Endothelial cell of umbilical vein (primary cell): ENCODE results near the gene STMN1. TPM values are rescaled to one million over a fixed set of nuclear protein-coding genes. Genes with fewer than 3 reads are reported as not detected.

Experiments used
- BruUV-seq: library from RNA; stranded (reverse); fragments of 400-500 nt; replicated peaks from 2 replicates; lab custom pipeline; 2021; lab: Mats Ljungman, UMichigan
- CTCF ChIA-PET: fragments of 300-600, 350-600 bp; sonication (Branson Sonifier 250); formaldehyde crosslinking; loops from one replicate; lab custom pipeline; 2021; ENCODE audit warnings: antibody characterized with exemption, inconsistent platforms; lab: Charles Lee
- POLR2A ChIA-PET: fragments of 300-600, 350-600 bp; sonication (Branson Sonifier 250); formaldehyde crosslinking; loops from one replicate; lab custom pipeline; 2021; ENCODE audit warnings: antibody characterized with exemption, inconsistent platforms; lab: Charles Lee
- DNase-seq: peaks from one replicate; pipeline ENCODE4 v3.0.0-alpha.2; 2011; ENCODE audit warnings: low read depth, low spot score
- FAIRE-seq: peaks from 2 replicates; lab custom pipeline; 2011; peaks lifted over from hg19 to GRCh38; lab: Jason Lieb, UNC
- H2AFZ ChIP-seq: 2 replicates; pipeline ENCODE4 v1.6.0; 2012; ENCODE audit warnings: low read depth, low read length, control low read depth, inconsistent platforms
- H3K27ac ChIP-seq: 2 replicates; pipeline ENCODE4 v1.5.1; 2011; ENCODE audit warnings: low read depth, mild to moderate bottlenecking, control low read depth, low read length, moderate library complexity; ENCODE audit not compliant: insufficient read depth
- H3K27me3 ChIP-seq, 2 experiments: 2 replicates each; pipeline versions ENCODE4 v1.6.0 to v1.6.1; 2011; ENCODE audit warnings: low read length in 2 of 2, mixed read lengths in 1 of 2; ENCODE audit not compliant: control insufficient read depth in 2 of 2, insufficient read depth in 2 of 2
- H3K36me3 ChIP-seq, 2 experiments: 2 replicates in 1 of 2; 3 replicates in 1 of 2; pipeline ENCODE4 v1.5.1; 2011; ENCODE audit warnings: low read length in 2 of 2, mild to moderate bottlenecking in 1 of 2, moderate library complexity in 1 of 2; ENCODE audit not compliant: control insufficient read depth in 2 of 2, insufficient read depth in 2 of 2; ENCODE audit errors: extremely low read depth in 1 of 2
- H3K4me1 ChIP-seq: 3 replicates; pipeline ENCODE4 v1.5.1; 2011; ENCODE audit warnings: mild to moderate bottlenecking, low read length; ENCODE audit not compliant: control insufficient read depth, insufficient read depth; ENCODE audit errors: extremely low read depth
- H3K4me2 ChIP-seq: 2 replicates; pipeline ENCODE4 v1.6.1; 2011; ENCODE audit warnings: low read length, control low read depth, mixed read lengths; ENCODE audit not compliant: insufficient read depth
- H3K4me3 ChIP-seq, 3 experiments: fragments of 200-600 bp in 1 of 3; sonication (generic), shearing (Covaris generic) in 1 of 3; replicated peaks in 1 of 3; 2 replicates each; pipeline ENCODE4 v1.5.1; 2011 to 2016; ENCODE audit warnings: control low read depth in 3 of 3, low read length in 3 of 3, mild to moderate bottlenecking in 2 of 3, inconsistent platforms in 1 of 3, low read depth in 1 of 3, moderate library complexity in 1 of 3; ENCODE audit not compliant: insufficient read depth in 1 of 3
- H3K79me2 ChIP-seq: 2 replicates; pipeline ENCODE4 v1.6.0; 2012; ENCODE audit warnings: low read length, inconsistent platforms; ENCODE audit not compliant: control insufficient read depth, insufficient read depth
- H3K9ac ChIP-seq: replicated peaks from 2 replicates; pipeline ENCODE3; 2011; ENCODE audit warnings: low read length, control low read depth; ENCODE audit not compliant: insufficient read depth; ENCODE audit errors: extremely low read depth
- H3K9me1 ChIP-seq: replicated peaks from 3 replicates; pipeline ENCODE4 v1.6.0; 2011; ENCODE audit warnings: mild to moderate bottlenecking, low read length; ENCODE audit not compliant: control insufficient read depth, insufficient read depth; ENCODE audit errors: extremely low read depth
- H3K9me3 ChIP-seq: replicated peaks from 2 replicates; pipeline ENCODE4 v1.5.1; 2012; ENCODE audit warnings: low read length, inconsistent platforms; ENCODE audit not compliant: control insufficient read depth, insufficient read depth
- H4K20me1 ChIP-seq: replicated peaks from 2 replicates; pipeline ENCODE3; 2011; ENCODE audit warnings: mild to moderate bottlenecking, low read length; ENCODE audit not compliant: control insufficient read depth, insufficient read depth; ENCODE audit errors: extremely low read depth
- CTCF ChIP-seq, 2 donors: IDR thresholded peaks; 1 replicate in 1 of 2; 2 replicates in 1 of 2; pipeline ENCODE4 v1.5.1; 2011; ENCODE audit warnings: low read length in 2 of 2, mild to moderate bottlenecking in 2 of 2, moderate library complexity in 2 of 2, control low read depth in 1 of 2, inconsistent platforms in 1 of 2, low read depth in 1 of 2; ENCODE audit not compliant: insufficient read depth in 1 of 2; ENCODE audit errors: extremely low read depth in 1 of 2
- FOS ChIP-seq: IDR thresholded peaks from 2 replicates; pipeline ENCODE4 v1.6.1; 2011; ENCODE audit warnings: mild to moderate bottlenecking, low read length, moderate library complexity, borderline replicate concordance; ENCODE audit not compliant: insufficient read depth
- GATA2 ChIP-seq: IDR thresholded peaks from 2 replicates; pipeline ENCODE4 v1.7.0; 2011; ENCODE audit warnings: low read depth, mild to moderate bottlenecking, moderate library complexity, mixed read lengths, low read length; ENCODE audit not compliant: insufficient read length, insufficient read depth
- JUN ChIP-seq: IDR thresholded peaks from 2 replicates; pipeline ENCODE4 v1.6.1; 2011; ENCODE audit warnings: borderline replicate concordance, low read depth; ENCODE audit not compliant: insufficient read length, insufficient read depth
- MAX ChIP-seq: IDR thresholded peaks from 2 replicates; pipeline ENCODE4 v1.6.1; 2011; ENCODE audit not compliant: insufficient read depth, insufficient read length
- MYC ChIP-seq: IDR thresholded peaks from one replicate; pipeline ENCODE4 v1.6.1; 2011; ENCODE audit warnings: mild to moderate bottlenecking, low read depth, low read length
- POLR2A ChIP-seq: IDR thresholded peaks from 2 replicates; pipeline ENCODE4 v1.6.1; 2012; ENCODE audit warnings: low read depth, mild to moderate bottlenecking, control low read depth, low read length
- dilution Hi-C: fragments of 300-500 bp; cut with MboI; formaldehyde crosslinking; loops from one replicate; pipeline ENCODE4 v1.15.0; 2019; ENCODE audit warnings: low sequenced_read_pairs; ENCODE audit not compliant: extremely low pct_ligation_motif_present
- intact Hi-C: fragments of 100-400 bp; cut with micrococcal nuclease; formaldehyde crosslinking; loops from one replicate; pipeline ENCODE4 v1.10.0; 2022
- polyA plus RNA-seq, 4 experiments: library from polyadenylated mRNA; depleted of rRNA in 3 of 4; stranded (reverse) in 3 of 4; unstranded in 1 of 4; fragments of >200 nt; gene quantifications; 2 replicates each; pipeline versions ENCODE4 v1.2.1 to v1.2.3, GENCODE V29; 2011 to 2012; ENCODE audit warnings: missing spikeins in 1 of 4
- total RNA-seq: library from RNA; stranded (reverse); gene quantifications from 2 replicates; pipeline ENCODE4 v1.2.3, GENCODE V29; 2021

The STMN1 gene
- total and polyA plus RNA-seq, 2 donors (not counting 3 experiments of a cell fraction or from before 2014, with no cell fraction given), result 102 to 503 TPM

DNA sequence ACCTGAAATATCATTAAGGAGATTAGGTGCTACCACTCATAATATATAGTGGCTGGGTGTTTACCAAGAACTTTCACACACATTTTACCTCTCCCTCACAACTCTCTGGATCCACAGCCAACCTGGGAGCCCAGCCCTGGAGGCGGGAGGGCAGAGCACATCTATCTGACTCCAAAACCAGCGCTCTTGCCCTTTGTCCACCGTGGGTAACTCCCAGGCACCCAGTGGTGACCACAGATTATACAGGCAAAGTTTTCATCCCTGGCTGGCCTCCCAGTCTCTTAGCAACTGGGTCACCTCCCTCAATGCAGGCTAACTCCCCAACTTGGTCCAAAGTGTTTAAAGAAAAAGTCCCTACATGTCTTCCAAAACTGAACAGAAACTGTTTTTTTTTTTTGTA lies 33.1 kb downstream of the STMN1 start:
- Histone ChIP-seq H3K27me3 (no peaks in the 10 kb centered on the region), H3K9me3 (no peaks in the 10 kb centered on the region), H3K9ac (no peak overlapping the region), H3K4me2 (no peak overlapping the region), H3K9me1 (no peaks in the 10 kb centered on the region), H3K79me2 (no peaks in the 10 kb centered on the region), H3K27ac (no peak overlapping the region), H2AFZ (no peak overlapping the region), H3K4me1 (peaks cover 16% of the 10 kb centered on the region), H3K4me3 (no peak overlapping the region), H3K36me3 (no peaks in the 10 kb centered on the region), H4K20me1 (no peaks in the 10 kb centered on the region)
- TF ChIP-seq CTCF (IDR thresholded peaks at IDR 0.05; ENCODE audit: extremely low read depth in 1 of 2, insufficient read depth in 1 of 2, low read depth in 1 of 2, low read length in 2 of 2) (no peak), MYC (no peak), MAX (no peak), GATA2 (no peak), FOS (no peak), JUN (no peak), POLR2A (no peak)
- no peak for DNase-seq
- no peak for FAIRE-seq
- ChIA-PET POLR2A (no interaction called here), CTCF (no interaction called here)
- BruUV-seq, result no TSS peak
- dilution Hi-C loops, result no loop called here
- intact Hi-C loops, result no loop called here
